Activated CD4-positive, alpha-beta memory T cell treated with anti-CD3 and anti-CD28 coated beads, Interleukin-2, amount 10 ng/mL, durations not matched to agents 7 days and 5 days (primary cell): Measurements from ENCODE around the gene ASCL5. TPM values are rescaled to one million over a fixed set of nuclear protein-coding genes. Genes with fewer than 3 reads are reported as not detected.

ENCODE experiments used
- CTCF ChIA-PET: fragments of 350-600 bp; sonication (Branson Sonifier 250); formaldehyde crosslinking; loops from one replicate; lab custom pipeline; 2021; ENCODE audit warnings: antibody characterized with exemption, inconsistent platforms; lab: Charles Lee
- POLR2A ChIA-PET: fragments of 350-600 bp; sonication (Branson Sonifier 250); formaldehyde crosslinking; loops from one replicate; lab custom pipeline; 2021; ENCODE audit warnings: antibody characterized with exemption; lab: Charles Lee
- DNase-seq: peaks from one replicate; pipeline ENCODE4 v3.0.0-alpha.2; 2020
- H3K27ac Mint-ChIP-seq: one replicate; pipeline ENCODE4 v1.8.0; 2021; ENCODE audit warnings: mild to moderate bottlenecking, mixed read lengths
- H3K27me3 Mint-ChIP-seq: one replicate; pipeline ENCODE4 v1.8.0; 2021; ENCODE audit warnings: mixed read lengths
- H3K36me3 Mint-ChIP-seq: one replicate; pipeline ENCODE4 v1.8.0; 2021; ENCODE audit warnings: low read depth, mixed read lengths
- H3K4me1 Mint-ChIP-seq: one replicate; pipeline ENCODE4 v1.8.0; 2021; ENCODE audit warnings: mixed read lengths
- H3K4me3 Mint-ChIP-seq: one replicate; pipeline ENCODE4 v1.8.0; 2021; ENCODE audit warnings: mild to moderate bottlenecking, mixed read lengths
- H3K9me3 Mint-ChIP-seq: one replicate; pipeline ENCODE4 v1.8.0; 2021; ENCODE audit warnings: mixed read lengths
- total RNA-seq, 2 experiments: library from RNA; stranded (reverse); gene quantifications; one replicate each; pipeline ENCODE4 v1.2.3, GENCODE V29; 2021

The ASCL5 gene
- total RNA-seq, 2 experiments from 2014 or later, result not detected

- H3K36me3 Mint-ChIP-seq, result no peaks in the 10 kb centered on the region
- ChIA-PET CTCF (interaction anchor here (2.5 kb wide), 1 partner anchor 28 kb away, joined by 7 read pairs; no protein-coding TSS in a partner anchor), POLR2A (interaction anchor here (1.0 kb wide), 1 partner anchor 9 kb away, joined by 3 read pairs; no protein-coding TSS in a partner anchor)
- H3K9me3 Mint-ChIP-seq, result no peaks in the 10 kb centered on the region
- H3K27ac Mint-ChIP-seq, result no peak overlapping the region
- no peaks in the 10 kb centered on the region for H3K27me3 Mint-ChIP-seq
- DNase-seq, result no peak
- no peak overlapping the region for H3K4me3 Mint-ChIP-seq
- no peaks in the 10 kb centered on the region for H3K4me1 Mint-ChIP-seq
Observed at GRCh38 chr1:201146626-201147390, 19.8 kb upstream of the ASCL5 start.

- no peaks in the 10 kb centered on the region for H3K4me1 Mint-ChIP-seq
- H3K4me3 Mint-ChIP-seq, result no peak overlapping the region
- H3K36me3 Mint-ChIP-seq, result no peaks in the 10 kb centered on the region
- no peak for DNase-seq
- no peak overlapping the region for H3K27ac Mint-ChIP-seq
- ChIA-PET CTCF (interaction anchor here (2.5 kb wide), 1 partner anchor 27 kb away, joined by 7 read pairs; no protein-coding TSS in a partner anchor), POLR2A (no interaction called here)
- no peaks in the 10 kb centered on the region for H3K27me3 Mint-ChIP-seq
- no peaks in the 10 kb centered on the region for H3K9me3 Mint-ChIP-seq
Observed at GRCh38 chr1:201145816-201146215, 18.8 kb upstream of the ASCL5 start.

GRCh38 chr1:201145132-201145531 is 18.1 kb upstream of the ASCL5 start:
- Mint-ChIP-seq H3K9me3 (no peaks in the 10 kb centered on the region), H3K27ac (no peak overlapping the region), H3K27me3 (no peaks in the 10 kb centered on the region), H3K4me1 (no peaks in the 10 kb centered on the region), H3K36me3 (no peaks in the 10 kb centered on the region), H3K4me3 (no peak overlapping the region)
- ChIA-PET CTCF (no interaction called here), POLR2A (no interaction called here)
- DNase-seq, result no peak

DNA sequence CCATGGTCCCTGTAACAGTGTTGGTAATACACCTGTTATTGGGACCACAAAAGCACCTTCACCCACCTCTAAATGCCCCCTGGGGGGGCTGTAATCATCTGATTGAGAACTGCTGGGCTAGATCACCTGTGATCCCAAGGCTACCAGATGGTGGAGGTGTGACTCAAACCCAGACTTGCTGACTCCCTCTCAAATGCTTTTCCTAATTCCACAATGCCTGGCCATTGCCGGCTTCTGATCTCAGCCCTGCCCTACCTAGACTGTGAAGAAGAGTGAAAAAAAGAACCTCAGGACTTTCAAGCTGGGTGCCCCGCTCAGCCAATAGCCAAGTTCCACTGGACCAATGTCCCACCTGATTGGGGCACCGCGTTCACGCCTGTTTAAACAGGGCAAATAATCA is 17.7 kb upstream of the ASCL5 start:
- no peak overlapping the region for H3K4me3 Mint-ChIP-seq
- H3K27ac Mint-ChIP-seq, result no peak overlapping the region
- DNase-seq, result no peak
- no peaks in the 10 kb centered on the region for H3K36me3 Mint-ChIP-seq
- ChIA-PET CTCF (no interaction called here), POLR2A (no interaction called here)
- no peaks in the 10 kb centered on the region for H3K9me3 Mint-ChIP-seq
- no peaks in the 10 kb centered on the region for H3K27me3 Mint-ChIP-seq
- H3K4me1 Mint-ChIP-seq, result no peaks in the 10 kb centered on the region

DNA sequence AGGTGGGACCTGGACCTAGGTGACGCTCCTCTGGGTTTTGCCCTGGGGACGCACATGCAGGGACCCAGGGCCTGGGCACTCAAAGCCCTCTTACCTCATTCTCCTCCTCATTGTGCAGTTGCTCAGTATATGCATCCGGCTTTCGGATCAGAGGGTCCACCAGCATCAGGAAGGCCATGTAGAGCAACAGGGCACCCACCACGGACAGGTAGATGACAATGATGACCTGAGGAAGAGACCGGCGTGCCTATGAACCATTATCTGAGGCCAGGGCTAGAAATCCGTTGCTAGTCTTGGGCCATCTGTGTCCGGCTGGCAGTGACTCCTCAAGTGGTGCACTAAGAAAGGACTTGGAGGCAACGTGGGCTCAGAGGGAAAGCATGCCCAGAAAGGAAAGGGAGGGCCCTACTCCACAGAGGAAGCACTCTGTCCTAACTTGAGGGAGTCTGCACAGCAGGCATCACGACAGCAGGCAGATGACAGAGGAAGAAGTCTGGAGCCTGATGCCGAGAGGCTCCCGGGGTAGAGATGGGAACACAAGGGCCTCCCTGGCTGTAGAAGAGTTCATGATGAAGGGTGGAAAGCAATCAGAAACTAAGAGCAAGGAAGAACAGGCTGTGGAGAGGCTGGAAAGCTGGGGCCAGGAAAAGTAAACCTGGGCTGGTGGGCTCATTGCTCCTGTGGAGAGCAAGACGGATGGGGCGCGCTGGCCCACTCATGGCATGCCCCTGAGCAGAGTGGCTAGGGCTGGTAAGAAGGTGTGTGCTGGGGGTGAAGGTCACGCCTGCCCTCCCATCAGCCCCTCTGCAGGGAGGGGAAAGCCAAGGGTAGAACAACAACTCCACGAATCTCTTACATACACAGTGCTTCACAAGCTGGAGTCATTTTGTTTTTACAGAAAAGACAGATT is 17.0 kb upstream of the ASCL5 start:
- H3K27me3 Mint-ChIP-seq, result no peaks in the 10 kb centered on the region
- H3K4me1 Mint-ChIP-seq, result no peaks in the 10 kb centered on the region
- H3K4me3 Mint-ChIP-seq, result no peak overlapping the region
- POLR2A ChIA-PET, result no interaction called here
- H3K9me3 Mint-ChIP-seq, result no peaks in the 10 kb centered on the region
- no peaks in the 10 kb centered on the region for H3K36me3 Mint-ChIP-seq
- CTCF ChIA-PET, result no interaction called here
- DNase-seq, result no peak
- H3K27ac Mint-ChIP-seq, result no peak overlapping the region

GRCh38 chr1:201142849-201143725 is 16.1 kb upstream of the ASCL5 start:
- no peaks in the 10 kb centered on the region for H3K9me3 Mint-ChIP-seq
- no peak overlapping the region for H3K27ac Mint-ChIP-seq

GRCh38 chr1:201142011-201142848 is 15.2 kb upstream of the ASCL5 start:
- no peaks in the 10 kb centered on the region for H3K36me3 Mint-ChIP-seq
- CTCF ChIA-PET, result interaction anchor here (0.6 kb wide), 1 partner anchor 520 kb away, joined by 5 read pairs; no protein-coding TSS in a partner anchor
- POLR2A ChIA-PET, result no interaction called here
- H3K4me3 Mint-ChIP-seq, result no peak overlapping the region
- H3K27me3 Mint-ChIP-seq, result no peaks in the 10 kb centered on the region
- DNase-seq, result no peak
- H3K4me1 Mint-ChIP-seq, result no peaks in the 10 kb centered on the region
- H3K9me3 Mint-ChIP-seq, result no peaks in the 10 kb centered on the region
- no peak overlapping the region for H3K27ac Mint-ChIP-seq

More at GRCh38 chr1:201142849-201143725, 16.1 kb upstream of the ASCL5 start:
- CTCF ChIA-PET, result interaction anchor here (0.6 kb wide), 1 partner anchor 521 kb away, joined by 5 read pairs; no protein-coding TSS in a partner anchor
- H3K36me3 Mint-ChIP-seq, result no peaks in the 10 kb centered on the region
- H3K27me3 Mint-ChIP-seq, result no peaks in the 10 kb centered on the region
- no peaks in the 10 kb centered on the region for H3K4me1 Mint-ChIP-seq
- POLR2A ChIA-PET, result no interaction called here
- H3K4me3 Mint-ChIP-seq, result no peak overlapping the region
- no peak for DNase-seq

DNA sequence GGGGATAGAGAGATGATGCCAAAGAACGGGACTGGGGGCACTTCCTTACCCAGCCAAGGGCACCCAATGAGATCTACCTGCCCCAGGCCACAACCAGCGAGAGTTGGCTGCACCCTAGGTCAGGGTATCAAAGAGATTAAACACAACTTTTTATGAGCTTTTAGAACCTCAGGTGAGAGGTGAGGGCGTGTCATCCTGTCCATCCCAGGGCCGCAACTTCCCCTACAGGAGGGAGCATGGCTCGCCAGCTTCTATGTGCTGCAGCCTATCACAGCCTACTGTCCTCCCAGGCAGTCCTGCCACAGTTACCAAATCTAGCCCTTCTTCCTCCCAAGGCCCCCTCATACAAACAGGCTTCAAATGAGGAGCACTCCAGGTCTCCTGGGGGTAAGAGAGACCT is 14.4 kb upstream of the ASCL5 start:
- Mint-ChIP-seq H3K4me1 (no peaks in the 10 kb centered on the region), H3K9me3 (no peaks in the 10 kb centered on the region), H3K27me3 (no peaks in the 10 kb centered on the region), H3K4me3 (no peak overlapping the region), H3K36me3 (no peaks in the 10 kb centered on the region), H3K27ac (no peak overlapping the region)
- no peak for DNase-seq
- CTCF ChIA-PET, result interaction anchor here (1.2 kb wide), 1 partner anchor 9 kb away, joined by 3 read pairs; no protein-coding TSS in a partner anchor
- POLR2A ChIA-PET, result no interaction called here

DNA sequence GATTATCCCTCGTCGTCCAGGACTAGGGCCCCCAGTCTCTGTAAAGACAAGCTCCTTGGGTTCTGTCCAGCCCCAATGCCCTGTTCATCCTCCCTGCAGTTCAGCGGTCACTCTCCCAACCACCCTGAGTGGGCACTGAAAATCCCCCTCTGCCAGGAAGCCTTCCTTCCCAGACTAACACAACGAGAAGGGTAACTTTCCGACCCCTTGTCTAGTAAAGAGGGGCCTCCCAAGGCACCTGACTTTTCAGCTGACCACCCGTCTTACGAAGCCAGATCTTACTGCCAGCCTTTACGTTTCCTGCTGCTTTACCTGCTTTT is 13.9 kb upstream of the ASCL5 start:
- no peaks in the 10 kb centered on the region for H3K9me3 Mint-ChIP-seq
- ChIA-PET CTCF (interaction anchor here (1.2 kb wide), 1 partner anchor 9 kb away, joined by 3 read pairs; no protein-coding TSS in a partner anchor), POLR2A (no interaction called here)
- no peak for DNase-seq
- no peaks in the 10 kb centered on the region for H3K36me3 Mint-ChIP-seq
- no peaks in the 10 kb centered on the region for H3K4me1 Mint-ChIP-seq
- H3K27me3 Mint-ChIP-seq, result no peaks in the 10 kb centered on the region
- H3K4me3 Mint-ChIP-seq, result no peak overlapping the region
- H3K27ac Mint-ChIP-seq, result no peak overlapping the region

GRCh38 chr1:201140235-201140940 is 13.4 kb upstream of the ASCL5 start:
- POLR2A ChIA-PET, result no interaction called here
- Mint-ChIP-seq H3K9me3 (no peaks in the 10 kb centered on the region), H3K4me3 (no peak overlapping the region), H3K27me3 (no peaks in the 10 kb centered on the region), H3K4me1 (no peaks in the 10 kb centered on the region), H3K27ac (no peak overlapping the region), H3K36me3 (no peaks in the 10 kb centered on the region)
- CTCF ChIA-PET, result interaction anchor here (1.2 kb wide), 1 partner anchor 10 kb away, joined by 3 read pairs; no protein-coding TSS in a partner anchor
- no peak for DNase-seq

DNA sequence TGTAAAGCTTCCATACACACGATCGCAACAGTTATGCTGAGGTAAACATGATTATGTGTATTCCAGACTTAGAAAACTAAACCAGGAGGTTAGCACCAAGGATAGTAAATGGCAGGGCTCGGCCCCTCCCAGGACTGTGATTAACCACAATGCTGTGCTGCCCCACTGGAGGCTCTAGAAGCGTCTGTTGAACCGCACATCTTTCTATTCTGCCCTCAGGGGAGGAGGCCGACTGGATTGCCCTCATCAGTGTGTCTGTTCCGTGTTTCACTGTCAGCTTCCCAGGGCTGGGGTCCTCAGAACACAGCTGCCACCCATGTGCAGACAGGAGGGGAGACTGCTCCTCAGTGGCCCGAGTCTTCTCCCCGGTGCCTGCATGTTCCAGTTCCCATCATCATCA is 12.8 kb upstream of the ASCL5 start:
- no peak for DNase-seq
- H3K4me3 Mint-ChIP-seq, result no peak overlapping the region
- no peaks in the 10 kb centered on the region for H3K9me3 Mint-ChIP-seq
- no peaks in the 10 kb centered on the region for H3K36me3 Mint-ChIP-seq
- H3K27ac Mint-ChIP-seq, result no peak overlapping the region
- POLR2A ChIA-PET, result no interaction called here
- CTCF ChIA-PET, result no interaction called here
- no peaks in the 10 kb centered on the region for H3K4me1 Mint-ChIP-seq
- no peaks in the 10 kb centered on the region for H3K27me3 Mint-ChIP-seq
